HCT116 (cell line): ENCODE data around the gene LRBA. TPM values are rescaled to one million over a fixed set of nuclear protein-coding genes. Genes with fewer than 3 reads are reported as not detected.

Experiments
- ATAC-seq: fragments of 200-7000 bp; cut with Tn5 transposase; 2 replicates; pipeline ENCODE4 v1.9.1; 2020; ENCODE audit warnings: mild to moderate bottlenecking, moderate library complexity
- BruUV-seq: library from RNA; stranded (reverse); fragments of 400-500 nt; replicated peaks from 2 replicates; lab custom pipeline; 2021; lab: Mats Ljungman, UMichigan
- CTCF ChIA-PET: fragments of 300-600 bp; sonication (Branson Sonifier 250); formaldehyde crosslinking; loops from one replicate; lab custom pipeline; 2021; ENCODE audit warnings: antibody characterized with exemption; lab: Charles Lee
- POLR2A ChIA-PET: fragments of 300-600, 350-600 bp; sonication (Branson Sonifier 250); formaldehyde crosslinking; loops from one replicate; lab custom pipeline; 2021; ENCODE audit warnings: antibody characterized with exemption; lab: Charles Lee
- RAD21 ChIA-PET, 2 experiments: fragments of 300-600 bp; sonication (Branson Sonifier 250); formaldehyde crosslinking; loops; one replicate each; lab custom pipeline; 2023; ENCODE audit warnings: low total read pairs in 2 of 2; ENCODE audit not compliant: uncharacterized antibody in 2 of 2, unreplicated experiment in 2 of 2, low non-redundant PET in 1 of 2; lab: Charles Lee
- DNase-seq: peaks from one replicate; pipeline ENCODE4 v3.0.0-alpha.2; 2010; ENCODE audit warnings: low read depth, low spot score
- H2AFZ ChIP-seq: fragments of 200-600 bp; shearing (Covaris generic), sonication (generic); 2 replicates; pipeline ENCODE4 v1.6.1; 2017; ENCODE audit warnings: low read depth, mixed run types, mixed read lengths, antibody characterized with exemption, low read length; ENCODE audit not compliant: poor library complexity, severe bottlenecking
- H3K27ac ChIP-seq: 2 replicates; pipeline ENCODE4 v1.5.1; 2012; ENCODE audit warnings: low read depth, low read length
- H3K27me3 ChIP-seq: fragments of 200-600 bp; sonication (generic); 2 replicates; pipeline ENCODE4 v1.6.1; 2016; ENCODE audit warnings: mixed run types, low read length, mixed read lengths; ENCODE audit not compliant: insufficient read depth
- H3K36me3 ChIP-seq, 2 experiments: fragments of 200-500 bp in 1 of 2; fragments of 200-600 bp in 1 of 2; sonication (Bioruptor generic) in 1 of 2; sonication (generic) in 1 of 2; 2 replicates each; pipeline versions ENCODE4 v1.5.1 to v1.6.1; 2014 to 2016; ENCODE audit warnings: low read length in 2 of 2, inconsistent platforms in 1 of 2, mixed read lengths in 1 of 2, mixed run types in 1 of 2; ENCODE audit not compliant: insufficient read depth in 2 of 2, control insufficient read depth in 1 of 2
- H3K4me1 ChIP-seq, 2 experiments: fragments of 200-600 bp in 1 of 2; sonication (generic) in 1 of 2; 2 replicates each; pipeline versions ENCODE4 v1.5.1 to v1.6.1; 2012 to 2017; ENCODE audit warnings: low read length in 2 of 2, inconsistent platforms in 1 of 2, mild to moderate bottlenecking in 1 of 2, mixed read lengths in 1 of 2, mixed run types in 1 of 2, moderate library complexity in 1 of 2; ENCODE audit not compliant: insufficient read depth in 2 of 2, control insufficient read depth in 1 of 2
- H3K4me2 ChIP-seq: fragments of 200-600 bp; sonication (generic); 2 replicates; pipeline ENCODE4 v1.6.1; 2017; ENCODE audit warnings: mixed run types, low read length, mixed read lengths
- H3K4me3 ChIP-seq, 2 experiments: fragments of 200-600 bp in 1 of 2; sonication (generic) in 1 of 2; replicated peaks in 1 of 2; 2 replicates each; pipeline ENCODE4 v1.5.1; 2011 to 2016; ENCODE audit warnings: low read length in 2 of 2, control low read depth in 1 of 2, low read depth in 1 of 2, mild to moderate bottlenecking in 1 of 2, mixed read lengths in 1 of 2, mixed run types in 1 of 2
- H3K79me2 ChIP-seq: fragments of 200-600 bp; sonication (generic); 2 replicates; pipeline ENCODE4 v1.6.1; 2017; ENCODE audit warnings: mild to moderate bottlenecking, mixed run types, low read length, moderate library complexity, mixed read lengths; ENCODE audit not compliant: insufficient read depth
- H3K9ac ChIP-seq: fragments of 200-600 bp; sonication (generic); 2 replicates; pipeline ENCODE4 v1.6.1; 2016; ENCODE audit warnings: low read length, mixed read lengths
- H3K9me2 ChIP-seq: fragments of 200-600 bp; sonication (generic), shearing (Covaris generic); 2 replicates; pipeline ENCODE4 v1.6.1; 2017; ENCODE audit warnings: mixed run types, mild to moderate bottlenecking, moderate library complexity; ENCODE audit not compliant: insufficient read depth
- H3K9me3 ChIP-seq, 2 experiments: fragments of 200-500 bp in 1 of 2; fragments of 200-600 bp in 1 of 2; sonication (Bioruptor generic) in 1 of 2; sonication (generic) in 1 of 2; 2 replicates each; pipeline ENCODE4 v1.6.1; 2014 to 2017; ENCODE audit warnings: low read length in 2 of 2, mixed read lengths in 2 of 2, inconsistent platforms in 1 of 2, low read depth in 1 of 2, mild to moderate bottlenecking in 1 of 2, mixed run types in 1 of 2, moderate library complexity in 1 of 2; ENCODE audit not compliant: control insufficient read depth in 1 of 2, insufficient read depth in 1 of 2
- H4K20me1 ChIP-seq: fragments of 200-600 bp; sonication (generic), shearing (Covaris generic); 2 replicates; pipeline ENCODE4 v1.6.1; 2017; ENCODE audit warnings: mixed run types, mild to moderate bottlenecking, moderate library complexity; ENCODE audit not compliant: insufficient read depth
- ATF3 ChIP-seq: IDR thresholded peaks from 2 replicates; pipeline ENCODE4 v1.6.1; 2012
- CTCF ChIP-seq, 3 experiments: fragments of 200-600 bp in 1 of 3; sonication (generic) in 1 of 3; IDR thresholded peaks in 2 of 3; conservative IDR thresholded peaks in 1 of 3; 2 replicates each; pipeline ENCODE4 v1.5.1; 2012 to 2017; ENCODE audit warnings: low read depth in 2 of 3, low read length in 2 of 3, antibody characterized with exemption in 1 of 3, borderline replicate concordance in 1 of 3, control low read depth in 1 of 3, mild to moderate bottlenecking in 1 of 3, mixed read lengths in 1 of 3, mixed run types in 1 of 3, moderate library complexity in 1 of 3; ENCODE audit not compliant: insufficient read depth in 1 of 3
- JUND ChIP-seq: IDR thresholded peaks from 2 replicates; pipeline ENCODE4 v1.6.1; 2012
- RAD21 ChIP-seq: IDR thresholded peaks from 2 replicates; pipeline ENCODE4 v1.6.1; 2012; ENCODE audit warnings: low read depth, mild to moderate bottlenecking
- ZNF274 ChIP-seq: fragments of 200-500 bp; sonication (Bioruptor generic); IDR thresholded peaks from 2 replicates; pipeline ENCODE4 v1.6.1; 2014; ENCODE audit warnings: mild to moderate bottlenecking, low read depth, low read length, inconsistent platforms
- intact Hi-C: fragments of 100-400 bp; cut with micrococcal nuclease; formaldehyde crosslinking; loops from 2 replicates; pipeline ENCODE4 v1.10.0; 2022
- total RNA-seq: library from RNA; stranded (reverse); gene quantifications from one replicate; pipeline ENCODE4 v1.2.1, GENCODE V29; 2021; ENCODE audit not compliant: unreplicated experiment

LRBA gene
- total RNA-seq, 1 experiment from 2014 or later, result 79.8 TPM

DNA sequence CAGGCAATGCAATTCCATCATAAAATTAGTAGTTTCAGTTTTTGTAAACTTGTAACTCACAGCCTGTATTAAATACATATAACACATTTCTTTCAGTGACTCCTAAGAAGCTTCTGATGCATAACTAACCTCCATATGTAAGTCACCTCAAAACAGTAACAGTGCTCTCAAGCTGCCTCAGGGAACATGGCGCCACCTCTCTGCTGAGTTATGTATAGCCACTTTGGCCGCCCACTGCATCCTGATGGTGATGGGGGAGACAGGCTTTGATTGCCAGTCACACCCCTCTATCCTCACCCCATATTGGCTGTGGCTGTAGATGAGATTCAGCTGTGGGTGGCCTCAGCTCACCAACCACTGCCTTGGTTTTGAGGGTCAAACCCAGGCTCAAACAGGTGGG, 54.3 kb downstream of the LRBA start:
- no peak overlapping the region for H3K4me3 ChIP-seq
- no peak overlapping the region for H3K27ac ChIP-seq
- intact Hi-C loops, result loop anchor here (5.0 kb wide), 1 partner anchor 664 kb away; no protein-coding TSS in a partner anchor
- H3K79me2 ChIP-seq, result peaks cover 75% of the 10 kb centered on the region
- no peak overlapping the region for H2AFZ ChIP-seq
- ChIA-PET CTCF (interaction anchor here (1.4 kb wide), 1 partner anchor 11 kb away, joined by 5 read pairs; no protein-coding TSS in a partner anchor), RAD21 (no interaction called here), POLR2A (no interaction called here)
- H3K36me3 ChIP-seq, result 0 out of 4 replicates have a peak, but pooled peaks cover 0 to 4% of the 10 kb centered on the region in 2 experiments
- no peaks in the 10 kb centered on the region for H3K9me2 ChIP-seq
- H3K4me2 ChIP-seq, result no peak overlapping the region
- H4K20me1 ChIP-seq, result peaks cover 4% of the 10 kb centered on the region; the same call in 1 of the 2 replicates
- BruUV-seq, result no TSS peak
- H3K27me3 ChIP-seq, result no peaks in the 10 kb centered on the region
- ATAC-seq (peak; percentile 92), DNase-seq (no peak)
- H3K4me1 ChIP-seq, result no peaks in the 10 kb centered on the region
- peaks cover 0 to 7% of the 10 kb centered on the region in 2 experiments; a peak in 1 of 4 replicates for H3K9me3 ChIP-seq
- no peak overlapping the region for H3K9ac ChIP-seq
- peak; percentile 5 to 73 (median 67); a peak in 4 of 6 replicates for TF ChIP-seq CTCF (IDR thresholded peaks at IDR 0.05 in 2 of 3, conservative IDR thresholded peaks at IDR 0.05 in 1 of 3; ENCODE audit: borderline replicate concordance in 1 of 3, insufficient read depth in 1 of 3, low read depth in 2 of 3, low read length in 2 of 3)
- peak; percentile 21; the same call in 1 of the 2 replicates for TF ChIP-seq RAD21
- TF ChIP-seq ATF3, result no peak

GRCh38 chr4:150960079-150960478, 55.0 kb downstream of the LRBA start:
- H3K9me3 ChIP-seq, result peaks cover 0 to 7% of the 10 kb centered on the region in 2 experiments; a peak in 1 of 4 replicates
- DNase-seq, result no peak
- no peaks in the 10 kb centered on the region for H3K27me3 ChIP-seq
- intact Hi-C loops, result loop anchor here (5.0 kb wide), 1 partner anchor 663 kb away; no protein-coding TSS in a partner anchor
- H3K79me2 ChIP-seq, result peaks cover 75% of the 10 kb centered on the region
- ChIA-PET RAD21 (no interaction called here), POLR2A (no interaction called here), CTCF (no interaction called here)
- H3K9me2 ChIP-seq, result no peaks in the 10 kb centered on the region
- no TSS peak for BruUV-seq
- no peak overlapping the region for H3K9ac ChIP-seq
- peak; percentile 60; the same call in 1 of the 2 replicates for ATAC-seq
- peaks cover 4% of the 10 kb centered on the region; the same call in 1 of the 2 replicates for H4K20me1 ChIP-seq
- no peaks in the 10 kb centered on the region for H3K4me1 ChIP-seq
- TF ChIP-seq ZNF274 (no peak), JUND (no peak), CTCF (IDR thresholded peaks at IDR 0.05 in 2 of 3, conservative IDR thresholded peaks at IDR 0.05 in 1 of 3; ENCODE audit: borderline replicate concordance in 1 of 3, insufficient read depth in 1 of 3, low read depth in 2 of 3, low read length in 2 of 3) (peak in 2 of 3 experiments; percentile 56 to 60; a peak in 4 of 6 replicates), RAD21 (0 out of 2 replicates have a peak, but pooled peaks have one; percentile 25)
- H2AFZ ChIP-seq, result no peak overlapping the region
- H3K36me3 ChIP-seq, result 0 out of 4 replicates have a peak, but pooled peaks cover 0 to 4% of the 10 kb centered on the region in 2 experiments
- no peak overlapping the region for H3K4me2 ChIP-seq
- no peak overlapping the region for H3K27ac ChIP-seq
- H3K4me3 ChIP-seq, result no peak overlapping the region
